H1 (cell line): ENCODE measurements around the gene PHF3. TPM values are rescaled to one million over a fixed set of nuclear protein-coding genes. Genes with fewer than 3 reads are reported as not detected.

Experiments used
- BCL11A ChIP-seq, 2 experiments: IDR thresholded peaks; one replicate each; pipeline ENCODE4 v1.6.1; 2011; ENCODE audit warnings: low read depth in 2 of 2, low read length in 2 of 2, mild to moderate bottlenecking in 2 of 2
- BRCA1 ChIP-seq: IDR thresholded peaks from 2 replicates; pipeline ENCODE4 v1.6.1; 2012; ENCODE audit warnings: low read depth, low read length, improper control_type of control experiment
- CBX5 ChIP-seq: fragments of 300-800, 300-1000 bp; sonication (generic); IDR thresholded peaks from 2 replicates; pipeline ENCODE4 v1.7.1; 2016; ENCODE audit warnings: antibody characterized with exemption, low read length, low read depth
- KDM5A ChIP-seq: fragments of 200-600 bp; IDR thresholded peaks from 2 replicates; pipeline ENCODE4 v1.7.1; 2012; ENCODE audit warnings: mild to moderate bottlenecking, low read length, inconsistent platforms, mixed read lengths
- POLR2AphosphoS5 ChIP-seq: IDR thresholded peaks from 2 replicates; pipeline ENCODE4 v1.6.1; 2011; ENCODE audit warnings: low read depth, low read length
- RAD21 ChIP-seq, 2 experiments: IDR thresholded peaks in 1 of 2; conservative IDR thresholded peaks in 1 of 2; 2 replicates each; pipeline ENCODE4 v1.6.1; 2011; ENCODE audit warnings: low read depth in 2 of 2, low read length in 2 of 2, improper control_type of control experiment in 1 of 2, inconsistent platforms in 1 of 2, mild to moderate bottlenecking in 1 of 2, moderate library complexity in 1 of 2
- SP2 ChIP-seq: IDR thresholded peaks from 2 replicates; pipeline ENCODE4 v1.6.1; 2012; ENCODE audit warnings: mild to moderate bottlenecking, low read length, inconsistent platforms
- SRF ChIP-seq: IDR thresholded peaks from 2 replicates; pipeline ENCODE4 v1.6.1; 2011; ENCODE audit warnings: mild to moderate bottlenecking, low read depth, low read length, moderate library complexity
- TAF7 ChIP-seq: optimal IDR thresholded peaks from 2 replicates; pipeline ENCODE3; 2011; ENCODE audit warnings: low read depth, mild to moderate bottlenecking, inconsistent platforms, low read length, moderate library complexity, borderline replicate concordance
- polyA plus RNA-seq, 7 experiments: library from polyadenylated mRNA; depleted of rRNA in 3 of 7; stranded (reverse) in 5 of 7; unstranded in 2 of 7; fragments of >200 nt in 5 of 7; fragments of 200-250 nt in 2 of 7; gene quantifications; 1 replicate in 5 of 7; 2 replicates in 1 of 7; 4 replicates in 1 of 7; pipeline versions ENCODE4 v1.2.1 to v1.2.3, GENCODE V29; 2011 to 2013; ENCODE audit warnings: missing spikeins in 2 of 7, mixed read lengths in 2 of 7
- total RNA-seq: library from RNA; stranded (reverse); fragmentation: NEBNext Ultra II Directional; extraction: Animal tissue kit (Norgen Biotek cat#: 25700); gene quantifications from 2 replicates; pipeline ENCODE4 v1.2.1, GENCODE V29; 2021
- TF ChIP-seq, protein P1 (sequence below): fragments of 300-600 bp; sonication (generic); IDR thresholded peaks from 2 replicates; pipeline ENCODE4 v1.7.1; 2012; ENCODE audit warnings: low read length, moderate library complexity, mild to moderate bottlenecking, inconsistent platforms; ENCODE audit not compliant: insufficient replicate concordance

Gene PHF3
- total and polyA plus RNA-seq, 2 of the 8 experiments (the other 6 are each of a cell fraction or from before 2014, with no cell fraction given): 10.1 to 69.3 TPM

- TF ChIP-seq, protein P1, sequence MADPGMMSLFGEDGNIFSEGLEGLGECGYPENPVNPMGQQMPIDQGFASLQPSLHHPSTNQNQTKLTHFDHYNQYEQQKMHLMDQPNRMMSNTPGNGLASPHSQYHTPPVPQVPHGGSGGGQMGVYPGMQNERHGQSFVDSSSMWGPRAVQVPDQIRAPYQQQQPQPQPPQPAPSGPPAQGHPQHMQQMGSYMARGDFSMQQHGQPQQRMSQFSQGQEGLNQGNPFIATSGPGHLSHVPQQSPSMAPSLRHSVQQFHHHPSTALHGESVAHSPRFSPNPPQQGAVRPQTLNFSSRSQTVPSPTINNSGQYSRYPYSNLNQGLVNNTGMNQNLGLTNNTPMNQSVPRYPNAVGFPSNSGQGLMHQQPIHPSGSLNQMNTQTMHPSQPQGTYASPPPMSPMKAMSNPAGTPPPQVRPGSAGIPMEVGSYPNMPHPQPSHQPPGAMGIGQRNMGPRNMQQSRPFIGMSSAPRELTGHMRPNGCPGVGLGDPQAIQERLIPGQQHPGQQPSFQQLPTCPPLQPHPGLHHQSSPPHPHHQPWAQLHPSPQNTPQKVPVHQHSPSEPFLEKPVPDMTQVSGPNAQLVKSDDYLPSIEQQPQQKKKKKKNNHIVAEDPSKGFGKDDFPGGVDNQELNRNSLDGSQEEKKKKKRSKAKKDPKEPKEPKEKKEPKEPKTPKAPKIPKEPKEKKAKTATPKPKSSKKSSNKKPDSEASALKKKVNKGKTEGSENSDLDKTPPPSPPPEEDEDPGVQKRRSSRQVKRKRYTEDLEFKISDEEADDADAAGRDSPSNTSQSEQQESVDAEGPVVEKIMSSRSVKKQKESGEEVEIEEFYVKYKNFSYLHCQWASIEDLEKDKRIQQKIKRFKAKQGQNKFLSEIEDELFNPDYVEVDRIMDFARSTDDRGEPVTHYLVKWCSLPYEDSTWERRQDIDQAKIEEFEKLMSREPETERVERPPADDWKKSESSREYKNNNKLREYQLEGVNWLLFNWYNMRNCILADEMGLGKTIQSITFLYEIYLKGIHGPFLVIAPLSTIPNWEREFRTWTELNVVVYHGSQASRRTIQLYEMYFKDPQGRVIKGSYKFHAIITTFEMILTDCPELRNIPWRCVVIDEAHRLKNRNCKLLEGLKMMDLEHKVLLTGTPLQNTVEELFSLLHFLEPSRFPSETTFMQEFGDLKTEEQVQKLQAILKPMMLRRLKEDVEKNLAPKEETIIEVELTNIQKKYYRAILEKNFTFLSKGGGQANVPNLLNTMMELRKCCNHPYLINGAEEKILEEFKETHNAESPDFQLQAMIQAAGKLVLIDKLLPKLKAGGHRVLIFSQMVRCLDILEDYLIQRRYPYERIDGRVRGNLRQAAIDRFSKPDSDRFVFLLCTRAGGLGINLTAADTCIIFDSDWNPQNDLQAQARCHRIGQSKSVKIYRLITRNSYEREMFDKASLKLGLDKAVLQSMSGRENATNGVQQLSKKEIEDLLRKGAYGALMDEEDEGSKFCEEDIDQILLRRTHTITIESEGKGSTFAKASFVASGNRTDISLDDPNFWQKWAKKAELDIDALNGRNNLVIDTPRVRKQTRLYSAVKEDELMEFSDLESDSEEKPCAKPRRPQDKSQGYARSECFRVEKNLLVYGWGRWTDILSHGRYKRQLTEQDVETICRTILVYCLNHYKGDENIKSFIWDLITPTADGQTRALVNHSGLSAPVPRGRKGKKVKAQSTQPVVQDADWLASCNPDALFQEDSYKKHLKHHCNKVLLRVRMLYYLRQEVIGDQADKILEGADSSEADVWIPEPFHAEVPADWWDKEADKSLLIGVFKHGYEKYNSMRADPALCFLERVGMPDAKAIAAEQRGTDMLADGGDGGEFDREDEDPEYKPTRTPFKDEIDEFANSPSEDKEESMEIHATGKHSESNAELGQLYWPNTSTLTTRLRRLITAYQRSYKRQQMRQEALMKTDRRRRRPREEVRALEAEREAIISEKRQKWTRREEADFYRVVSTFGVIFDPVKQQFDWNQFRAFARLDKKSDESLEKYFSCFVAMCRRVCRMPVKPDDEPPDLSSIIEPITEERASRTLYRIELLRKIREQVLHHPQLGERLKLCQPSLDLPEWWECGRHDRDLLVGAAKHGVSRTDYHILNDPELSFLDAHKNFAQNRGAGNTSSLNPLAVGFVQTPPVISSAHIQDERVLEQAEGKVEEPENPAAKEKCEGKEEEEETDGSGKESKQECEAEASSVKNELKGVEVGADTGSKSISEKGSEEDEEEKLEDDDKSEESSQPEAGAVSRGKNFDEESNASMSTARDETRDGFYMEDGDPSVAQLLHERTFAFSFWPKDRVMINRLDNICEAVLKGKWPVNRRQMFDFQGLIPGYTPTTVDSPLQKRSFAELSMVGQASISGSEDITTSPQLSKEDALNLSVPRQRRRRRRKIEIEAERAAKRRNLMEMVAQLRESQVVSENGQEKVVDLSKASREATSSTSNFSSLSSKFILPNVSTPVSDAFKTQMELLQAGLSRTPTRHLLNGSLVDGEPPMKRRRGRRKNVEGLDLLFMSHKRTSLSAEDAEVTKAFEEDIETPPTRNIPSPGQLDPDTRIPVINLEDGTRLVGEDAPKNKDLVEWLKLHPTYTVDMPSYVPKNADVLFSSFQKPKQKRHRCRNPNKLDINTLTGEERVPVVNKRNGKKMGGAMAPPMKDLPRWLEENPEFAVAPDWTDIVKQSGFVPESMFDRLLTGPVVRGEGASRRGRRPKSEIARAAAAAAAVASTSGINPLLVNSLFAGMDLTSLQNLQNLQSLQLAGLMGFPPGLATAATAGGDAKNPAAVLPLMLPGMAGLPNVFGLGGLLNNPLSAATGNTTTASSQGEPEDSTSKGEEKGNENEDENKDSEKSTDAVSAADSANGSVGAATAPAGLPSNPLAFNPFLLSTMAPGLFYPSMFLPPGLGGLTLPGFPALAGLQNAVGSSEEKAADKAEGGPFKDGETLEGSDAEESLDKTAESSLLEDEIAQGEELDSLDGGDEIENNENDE: no peak
- TF ChIP-seq SRF (no peak), CBX5 (no peak), BCL11A (IDR thresholded peaks at IDR 0.05; ENCODE audit: low read depth in 2 of 2, low read length in 2 of 2) (no peak), BRCA1 (no peak), SP2 (no peak), RAD21 (IDR thresholded peaks at IDR 0.05 in 1 of 2, conservative IDR thresholded peaks at IDR 0.05 in 1 of 2; ENCODE audit: low read depth in 2 of 2, low read length in 2 of 2) (no peak), KDM5A (no peak), POLR2AphosphoS5 (no peak), TAF7 (no peak)
Observed at GRCh38 chr6:63663147-63663955, 27.7 kb downstream of the PHF3 start (continued).
